Trophoblast cell (in vitro differentiated cells and primary cell): Measurements from ENCODE around the gene BRD1.

ENCODE experiments used
- DNase-seq, 2 donors: peaks; one replicate each; pipeline ENCODE4 v3.0.0-alpha.2; 2016
- H2AFZ ChIP-seq: 2 replicates; pipeline ENCODE4 v1.6.1; 2013; ENCODE audit warnings: low read length, moderate library complexity, mild to moderate bottlenecking; ENCODE audit not compliant: insufficient read depth, poor library complexity
- H2AK5ac ChIP-seq: 2 replicates; pipeline ENCODE4 v1.6.1; 2013; ENCODE audit warnings: mild to moderate bottlenecking, low read length
- H2BK120ac ChIP-seq: 2 replicates; pipeline ENCODE4 v1.6.1; 2013; ENCODE audit warnings: low read length, mild to moderate bottlenecking, moderate library complexity; ENCODE audit not compliant: insufficient read depth, poor library complexity
- H2BK12ac ChIP-seq: 2 replicates; pipeline ENCODE4 v1.6.1; 2013; ENCODE audit warnings: mild to moderate bottlenecking, low read length, moderate library complexity
- H2BK5ac ChIP-seq: 2 replicates; pipeline ENCODE4 v1.6.1; 2013; ENCODE audit warnings: low read length, low read depth, moderate library complexity, mild to moderate bottlenecking; ENCODE audit not compliant: poor library complexity
- H3K14ac ChIP-seq: 2 replicates; pipeline ENCODE4 v1.6.1; 2013; ENCODE audit warnings: mild to moderate bottlenecking, low read length
- H3K18ac ChIP-seq: 2 replicates; pipeline ENCODE4 v1.6.1; 2013; ENCODE audit warnings: mild to moderate bottlenecking, low read length
- H3K23ac ChIP-seq: 2 replicates; pipeline ENCODE4 v1.6.1; 2013; ENCODE audit warnings: low read length
- H3K27ac ChIP-seq: 2 replicates; pipeline ENCODE4 v1.5.1; 2013; ENCODE audit warnings: low read depth, mild to moderate bottlenecking, inconsistent platforms, low read length, moderate library complexity
- H3K27me3 ChIP-seq: 2 replicates; pipeline ENCODE4 v1.6.1; 2013; ENCODE audit warnings: inconsistent platforms, mild to moderate bottlenecking, low read length, moderate library complexity; ENCODE audit not compliant: insufficient read depth
- H3K36me3 ChIP-seq, 2 experiments: 1 replicate in 1 of 2; 2 replicates in 1 of 2; pipeline ENCODE4 v1.6.1; 2013; ENCODE audit warnings: low read length in 2 of 2, mild to moderate bottlenecking in 2 of 2, moderate library complexity in 1 of 2; ENCODE audit not compliant: insufficient read depth in 2 of 2, control insufficient read depth in 1 of 2
- H3K4ac ChIP-seq: 2 replicates; pipeline ENCODE4 v1.6.1; 2013; ENCODE audit warnings: low read depth, mild to moderate bottlenecking, low read length, moderate library complexity
- H3K4me1 ChIP-seq, 2 experiments: 1 replicate in 1 of 2; 2 replicates in 1 of 2; pipeline ENCODE4 v1.6.1; 2013; ENCODE audit warnings: low read length in 2 of 2, mild to moderate bottlenecking in 2 of 2, moderate library complexity in 1 of 2; ENCODE audit not compliant: insufficient read depth in 2 of 2, control insufficient read depth in 1 of 2
- H3K4me2 ChIP-seq: 2 replicates; pipeline ENCODE4 v1.6.1; 2013; ENCODE audit warnings: inconsistent platforms, mild to moderate bottlenecking, low read length, moderate library complexity
- H3K4me3 ChIP-seq: 2 replicates; pipeline ENCODE4 v1.5.1; 2013; ENCODE audit warnings: mild to moderate bottlenecking, low read depth, low read length, inconsistent platforms
- H3K79me1 ChIP-seq: one replicate; pipeline ENCODE4 v1.6.1; 2013; ENCODE audit warnings: low read length
- H3K79me2 ChIP-seq: 2 replicates; pipeline ENCODE4 v1.6.1; 2013; ENCODE audit warnings: low read length, mild to moderate bottlenecking; ENCODE audit not compliant: control insufficient read depth, insufficient read depth, poor library complexity
- H3K9ac ChIP-seq: 2 replicates; pipeline ENCODE4 v1.6.1; 2013; ENCODE audit warnings: mild to moderate bottlenecking, low read length
- H3K9me3 ChIP-seq: 2 replicates; pipeline ENCODE4 v1.6.1; 2013; ENCODE audit warnings: low read depth, mild to moderate bottlenecking, control low read depth, inconsistent platforms, low read length; ENCODE audit not compliant: insufficient read depth
- H4K12ac ChIP-seq: 2 replicates; pipeline ENCODE4 v1.6.1; 2013; ENCODE audit warnings: low read depth, mild to moderate bottlenecking, low read length, moderate library complexity
- H4K8ac ChIP-seq: 2 replicates; pipeline ENCODE4 v1.6.1; 2013; ENCODE audit warnings: low read depth, mild to moderate bottlenecking, low read length, moderate library complexity
- H4K91ac ChIP-seq: one replicate; pipeline ENCODE4 v1.6.1; 2013; ENCODE audit warnings: low read depth, mild to moderate bottlenecking, low read length, moderate library complexity
- WGBS: extraction: QIAGEN DNeasy Blood & Tissue Kit; methylation state at CpG from one replicate; pipeline ENCODE4 v1.1.7; 2013; ENCODE audit warnings: missing lambda C conversion rate; ENCODE audit not compliant: insufficient read length, insufficient coverage; ENCODE audit errors: extremely low coverage; 5-methylcytosine and 5-hydroxymethylcytosine counted together

BRD1 gene

GRCh38 chr22:49734390-49734789 is 93.3 kb downstream of the BRD1 start:
- Histone ChIP-seq H2AFZ (no peak overlapping the region), H4K12ac (no peak overlapping the region), H3K4me3 (no peak overlapping the region), H3K4ac (no peak overlapping the region), H3K27me3 (no peaks in the 10 kb centered on the region), H3K36me3 (no peaks in the 10 kb centered on the region), H2BK120ac (no peak overlapping the region), H3K18ac (no peak overlapping the region), H3K9ac (no peak overlapping the region), H3K4me1 (no peaks in the 10 kb centered on the region), H3K23ac (no peak overlapping the region), H3K9me3 (peaks cover 16% of the 10 kb centered on the region), H3K27ac (no peak overlapping the region), H4K8ac (no peak overlapping the region), H2AK5ac (no peak overlapping the region), H3K14ac (no peak overlapping the region), H2BK12ac (no peak overlapping the region), H3K4me2 (no peak overlapping the region), H3K79me1 (no peaks in the 10 kb centered on the region), H3K79me2 (no peaks in the 10 kb centered on the region), H4K91ac (no peak overlapping the region), H2BK5ac (no peak overlapping the region)
- WGBS, result no CpG with 5 or more reads among the region's 11 CpGs
- DNase-seq, result no peak

- no peak overlapping the region for H3K18ac ChIP-seq
- H3K4ac ChIP-seq, result no peak overlapping the region
- H3K79me2 ChIP-seq, result no peaks in the 10 kb centered on the region
- H3K14ac ChIP-seq, result no peak overlapping the region
- DNase-seq, result no peak
- H2AK5ac ChIP-seq, result no peak overlapping the region
- H3K23ac ChIP-seq, result no peak overlapping the region
- no peak overlapping the region for H2BK12ac ChIP-seq
- no peak overlapping the region for H3K9ac ChIP-seq
- WGBS, result no CpG with 5 or more reads among the region's 7 CpGs
- no peaks in the 10 kb centered on the region for H3K4me1 ChIP-seq
- H3K27me3 ChIP-seq, result no peaks in the 10 kb centered on the region
- H3K4me2 ChIP-seq, result no peak overlapping the region
- no peaks in the 10 kb centered on the region for H3K36me3 ChIP-seq
- H4K91ac ChIP-seq, result no peak overlapping the region
- H4K12ac ChIP-seq, result no peak overlapping the region
- no peak overlapping the region for H2BK5ac ChIP-seq
- no peak overlapping the region for H3K27ac ChIP-seq
- no peak overlapping the region for H4K8ac ChIP-seq
- H3K79me1 ChIP-seq, result no peaks in the 10 kb centered on the region
- H3K9me3 ChIP-seq, result peaks cover 10% of the 10 kb centered on the region
- no peak overlapping the region for H2AFZ ChIP-seq
- H3K4me3 ChIP-seq, result no peak overlapping the region
- H2BK120ac ChIP-seq, result no peak overlapping the region
Measured at GRCh38 chr22:49733631-49734030, 94.0 kb downstream of the BRD1 start.

DNA sequence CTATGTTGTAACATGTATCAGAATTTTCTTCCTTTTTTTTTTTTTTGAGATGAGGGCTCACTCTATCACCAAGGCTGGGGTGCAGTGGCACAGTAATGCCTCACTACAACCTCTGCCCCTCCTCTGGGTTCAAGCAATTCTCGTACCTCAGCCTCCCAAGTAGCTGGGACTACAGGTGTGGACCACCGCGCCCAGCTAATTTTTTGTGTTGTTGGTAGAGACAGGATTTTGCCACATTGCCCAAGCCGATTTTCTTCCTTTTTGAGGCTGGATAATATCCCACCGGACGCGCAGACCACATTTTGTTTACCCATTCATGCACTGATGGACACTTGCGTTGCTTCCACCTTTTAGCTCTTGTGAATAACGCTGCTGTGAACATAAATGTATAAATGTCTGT is 97.0 kb downstream of the BRD1 start:
- H3K4me1 ChIP-seq, result no peaks in the 10 kb centered on the region
- H3K23ac ChIP-seq, result no peak overlapping the region
- peaks cover 5% of the 10 kb centered on the region for H3K27me3 ChIP-seq
- H3K79me1 ChIP-seq, result no peaks in the 10 kb centered on the region
- DNase-seq, result no peak
- no peak overlapping the region for H2AFZ ChIP-seq
- H4K8ac ChIP-seq, result no peak overlapping the region
- H3K27ac ChIP-seq, result no peak overlapping the region
- no peaks in the 10 kb centered on the region for H3K36me3 ChIP-seq
- H2BK5ac ChIP-seq, result no peak overlapping the region
- no peak overlapping the region for H2BK12ac ChIP-seq
- no peak overlapping the region for H3K18ac ChIP-seq
- H3K4me3 ChIP-seq, result no peak overlapping the region
- H3K4ac ChIP-seq, result no peak overlapping the region
- H3K14ac ChIP-seq, result no peak overlapping the region
- no peak overlapping the region for H4K91ac ChIP-seq
- no peaks in the 10 kb centered on the region for H3K79me2 ChIP-seq
- no peak overlapping the region for H2AK5ac ChIP-seq
- H2BK120ac ChIP-seq, result no peak overlapping the region
- no peak overlapping the region for H3K9ac ChIP-seq
- no peak overlapping the region for H4K12ac ChIP-seq
- no CpG with 5 or more reads among the region's 9 CpGs for WGBS
- H3K4me2 ChIP-seq, result no peak overlapping the region
- H3K9me3 ChIP-seq, result no peaks in the 10 kb centered on the region

- H2BK12ac ChIP-seq, result no peak overlapping the region
- no peak overlapping the region for H4K12ac ChIP-seq
- H2AK5ac ChIP-seq, result no peak overlapping the region
- no peak overlapping the region for H2BK120ac ChIP-seq
- H3K18ac ChIP-seq, result no peak overlapping the region
- WGBS, result no CpG with 5 or more reads among the region's 31 CpGs
- peaks cover 5% of the 10 kb centered on the region for H3K27me3 ChIP-seq
- H3K79me2 ChIP-seq, result no peaks in the 10 kb centered on the region
- H3K9ac ChIP-seq, result no peak overlapping the region
- H2BK5ac ChIP-seq, result no peak overlapping the region
- H3K36me3 ChIP-seq, result no peaks in the 10 kb centered on the region
- H3K23ac ChIP-seq, result no peak overlapping the region
- H3K4ac ChIP-seq, result no peak overlapping the region
- no peak overlapping the region for H3K27ac ChIP-seq
- no peaks in the 10 kb centered on the region for H3K79me1 ChIP-seq
- no peak overlapping the region for H3K4me2 ChIP-seq
- H3K4me3 ChIP-seq, result no peak overlapping the region
- no peaks in the 10 kb centered on the region for H3K9me3 ChIP-seq
- no peak overlapping the region for H2AFZ ChIP-seq
- no peak overlapping the region for H3K14ac ChIP-seq
- no peak overlapping the region for H4K8ac ChIP-seq
- no peaks in the 10 kb centered on the region for H3K4me1 ChIP-seq
- H4K91ac ChIP-seq, result no peak overlapping the region
- DNase-seq, result no peak
Measured at GRCh38 chr22:49728570-49729271, 99.0 kb downstream of the BRD1 start.
